Endometrial microvascular endothelial cells (primary cell): ENCODE data around the gene AIF1. TPM values are rescaled to one million over a fixed set of nuclear protein-coding genes. Genes with fewer than 3 reads are reported as not detected.
"Not testable (repeated sequence)": the region's sequence is repeated elsewhere in the genome, so short reads cannot be mapped to it uniquely, and the experiment has no call there.

ENCODE experiments used
- in situ Hi-C: cut with HindIII; loops from 2 replicates; pipeline ENCODE4 v1.10.0; 2017; ENCODE audit warnings: low sequenced_read_pairs, low pct_unique_long_range_greater_than_20kb; ENCODE audit errors: inconsistent ontology term
- total RNA-seq: library from RNA; depleted of rRNA; stranded (reverse); fragments of >200 nt; gene quantifications from one replicate; pipeline ENCODE4 v1.2.3, GENCODE V29; 2015; ENCODE audit errors: inconsistent ontology term

Gene AIF1
- total RNA-seq, 1 donor from 2014 or later, result not detected

DNA sequence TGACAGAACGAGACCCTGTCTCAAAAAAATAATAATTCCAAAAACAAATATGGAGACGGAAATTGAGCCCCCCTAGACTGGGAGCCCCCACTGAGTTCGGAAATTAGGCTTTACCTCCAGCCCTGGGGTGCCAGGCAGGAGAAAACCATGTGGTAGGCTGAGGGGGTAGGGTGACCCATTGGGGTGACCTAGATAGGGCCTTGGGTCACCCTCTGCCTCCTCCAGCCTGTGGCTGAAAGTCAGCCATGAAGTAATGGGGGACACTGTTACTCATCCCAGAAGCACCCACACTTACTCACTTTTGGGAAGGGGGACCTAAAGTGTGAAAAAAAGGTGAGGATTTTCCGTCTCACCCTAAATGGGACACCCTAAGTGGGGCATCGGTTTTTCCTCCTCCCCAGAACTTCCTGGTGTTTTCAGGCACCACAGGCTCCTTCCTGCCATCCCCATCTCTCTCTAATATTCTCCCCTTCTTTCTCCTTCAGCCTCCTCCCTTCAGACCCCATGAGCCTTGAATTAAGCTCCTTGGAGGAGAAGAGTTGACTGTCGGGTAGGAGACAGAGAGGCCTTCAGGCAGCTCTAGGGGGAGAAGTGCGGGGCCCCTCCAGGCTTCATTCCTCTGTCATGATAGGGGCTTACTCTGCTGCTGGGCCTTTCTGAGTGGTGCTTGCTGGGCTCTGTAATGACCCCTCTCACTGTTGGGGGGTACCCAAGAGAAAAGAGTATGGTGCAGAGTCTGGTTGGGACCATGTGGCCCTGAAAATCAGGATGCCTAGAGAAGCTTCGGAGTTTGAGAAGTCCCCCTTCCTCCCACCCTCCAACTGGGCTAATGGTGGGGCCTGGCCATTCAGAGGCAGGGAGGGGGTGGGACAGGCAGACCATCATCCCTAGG is 35.2 kb upstream of the AIF1 start:
- in situ Hi-C loops, result no loop called here

GRCh38 chr6:31580438-31580740 is 34.6 kb upstream of the AIF1 start:
- in situ Hi-C loops, result no loop called here

GRCh38 chr6:31580807-31581433 is 34.1 kb upstream of the AIF1 start:
- in situ Hi-C loops, result no loop called here

DNA sequence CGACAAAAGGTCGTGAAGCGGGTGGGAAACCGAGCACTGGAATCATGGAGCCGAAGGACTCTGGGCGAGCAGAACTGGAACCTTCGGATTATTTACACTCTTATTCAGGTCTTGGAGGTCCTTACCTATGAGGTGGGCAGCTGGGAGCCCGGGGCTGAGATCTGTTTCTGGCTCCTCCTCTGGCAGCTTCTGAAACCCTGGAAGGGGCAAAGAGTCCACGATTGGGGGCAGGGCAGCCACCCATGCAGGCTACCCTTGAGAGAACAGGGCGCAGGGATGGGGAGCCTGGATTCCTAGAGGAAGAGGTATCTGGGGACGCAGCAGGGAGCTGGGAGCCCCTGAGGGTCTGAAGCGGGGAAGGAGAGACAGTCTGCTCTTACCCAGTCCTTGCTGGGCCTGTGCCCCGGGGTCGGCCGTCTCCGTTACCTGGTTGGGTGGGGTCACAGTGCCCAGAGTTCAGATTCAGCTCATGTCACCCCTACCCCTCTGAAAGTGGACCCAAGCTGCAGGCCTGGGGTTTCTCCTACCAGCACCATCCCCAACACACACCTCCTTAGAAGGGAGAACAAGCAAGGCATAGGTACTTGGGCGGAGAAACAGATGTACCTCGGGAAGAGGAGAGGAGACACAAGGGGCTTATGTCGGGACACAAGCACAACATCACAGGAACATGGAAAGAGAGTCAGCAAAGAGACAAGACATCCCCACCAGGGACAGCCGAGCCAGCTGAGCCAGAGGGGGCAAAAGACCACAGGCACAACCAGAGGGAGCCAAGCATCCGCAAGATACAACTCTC is 33.4 kb upstream of the AIF1 start:
- in situ Hi-C loops, result no loop called here

DNA sequence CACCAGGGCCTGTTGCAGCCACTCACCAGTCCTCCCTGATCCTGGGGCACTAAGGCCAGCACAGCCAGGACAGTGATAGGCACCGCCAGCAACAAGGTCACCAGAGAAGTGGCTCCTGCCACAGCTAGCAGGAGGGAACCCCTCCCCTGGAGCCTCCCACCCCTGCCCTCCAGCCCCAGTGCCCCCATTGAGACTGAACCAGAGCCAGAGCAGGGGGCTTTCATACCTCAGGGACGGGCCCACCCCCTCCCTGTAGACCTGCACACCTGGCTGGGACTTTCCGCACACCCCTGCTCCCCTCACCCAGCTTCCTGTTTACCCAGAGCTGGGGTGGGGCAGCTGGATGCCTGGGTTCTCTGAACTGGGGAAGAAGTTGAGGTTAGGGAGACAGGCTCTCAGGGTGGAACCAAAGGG is 32.8 kb upstream of the AIF1 start, which contains the start of gene LTB:
LTB (minus strand) TSS at position 195 of the 414 bp plus-strand sequence; CDS start at position 188, 7 bp downstream.
- in situ Hi-C loops, result no loop called here

DNA sequence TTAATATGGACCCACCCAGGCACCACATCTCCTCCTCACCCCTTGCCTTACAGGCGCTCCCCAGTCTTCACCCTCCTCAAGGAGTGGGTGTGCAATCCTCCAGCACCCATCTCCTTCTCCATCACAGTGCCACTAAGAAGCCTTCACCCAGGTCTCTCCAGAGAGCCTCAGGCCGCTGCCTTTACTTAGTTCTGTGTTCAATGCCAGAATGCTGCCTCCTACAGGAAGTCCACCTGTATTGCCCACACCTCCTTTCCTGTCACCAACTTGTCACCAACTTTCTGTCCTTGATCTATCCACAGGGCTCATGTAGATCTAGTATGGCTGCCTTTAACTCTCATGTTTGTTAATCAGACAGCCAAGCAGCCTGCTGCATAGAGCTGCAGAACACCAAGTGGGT is 29.5 kb upstream of the AIF1 start:
- in situ Hi-C loops, result no loop called here

DNA sequence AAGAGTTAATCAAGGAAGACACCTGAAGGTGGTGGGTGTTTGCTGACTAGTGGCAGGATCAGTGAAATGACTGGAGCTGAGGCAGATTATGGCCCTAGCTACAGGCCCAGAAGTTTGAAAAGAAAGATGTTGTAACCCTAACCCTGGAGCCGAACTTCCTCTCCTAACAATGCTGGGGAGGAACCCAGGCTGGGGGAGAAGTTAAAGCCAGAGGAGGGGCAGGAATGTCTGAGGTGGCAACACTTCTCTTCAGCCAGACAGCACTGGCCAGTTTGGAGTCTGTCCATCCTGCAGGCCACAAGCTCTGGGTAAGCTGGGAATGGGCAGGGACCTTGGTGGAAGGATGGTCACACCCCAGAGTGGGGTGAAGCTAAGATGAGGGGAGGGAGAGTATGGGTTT is 29.0 kb upstream of the AIF1 start, which contains the start of gene LST1:
LST1 (plus strand) TSS at position 270 of the 400 bp plus-strand sequence. CDS start 1,023 bp downstream, outside the sequence.
- in situ Hi-C loops, result no loop called here

GRCh38 chr6:31586599-31587281 is 28.3 kb upstream of the AIF1 start:
- in situ Hi-C loops, result no loop called here

DNA sequence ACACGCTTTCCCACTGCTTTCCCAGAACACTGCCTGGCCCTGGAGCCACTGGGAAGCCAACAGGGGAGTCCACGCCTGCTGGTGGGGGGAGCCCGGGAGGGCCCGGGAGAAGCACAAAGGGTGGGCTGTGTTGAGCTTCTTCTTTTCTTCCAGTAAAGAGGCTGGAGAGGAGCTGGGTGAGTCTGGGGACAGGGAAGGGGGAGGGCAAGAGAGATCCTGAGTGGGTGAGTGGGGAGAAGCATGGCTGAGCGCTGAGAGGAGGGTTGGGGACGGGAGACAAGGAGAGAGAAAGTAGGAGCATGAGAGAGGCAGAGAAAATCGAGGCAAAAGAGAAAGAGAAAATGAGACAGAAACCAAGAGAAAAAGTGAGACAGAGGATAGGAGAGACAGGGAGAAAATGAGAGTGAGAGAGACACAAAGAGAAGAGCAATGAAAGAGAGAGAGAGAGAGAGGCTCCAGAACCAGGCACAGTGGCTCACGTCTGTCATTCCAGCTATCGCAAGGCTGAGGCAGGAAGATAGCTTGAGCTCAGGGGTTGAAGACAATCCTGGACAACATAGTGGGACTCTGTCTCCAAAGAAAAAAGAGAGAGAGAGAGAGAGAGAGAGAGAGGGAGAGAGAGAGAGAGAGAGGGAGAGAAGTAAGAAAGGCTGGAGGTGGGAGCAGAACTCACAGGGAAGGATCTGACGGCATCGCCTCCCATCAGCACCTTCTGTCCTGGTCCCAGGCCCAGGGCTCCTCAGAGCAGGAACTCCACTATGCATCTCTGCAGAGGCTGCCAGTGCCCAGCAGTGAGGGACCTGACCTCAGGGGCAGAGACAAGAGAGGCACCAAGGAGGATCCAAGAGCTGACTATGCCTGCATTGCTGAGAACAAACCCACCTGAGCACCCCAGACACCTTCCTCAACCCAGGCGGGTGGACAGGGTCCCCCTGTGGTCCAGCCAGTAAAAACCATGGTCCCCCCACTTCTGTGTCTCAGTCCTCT is 26.9 kb upstream of the AIF1 start:
- in situ Hi-C loops, result no loop called here

DNA sequence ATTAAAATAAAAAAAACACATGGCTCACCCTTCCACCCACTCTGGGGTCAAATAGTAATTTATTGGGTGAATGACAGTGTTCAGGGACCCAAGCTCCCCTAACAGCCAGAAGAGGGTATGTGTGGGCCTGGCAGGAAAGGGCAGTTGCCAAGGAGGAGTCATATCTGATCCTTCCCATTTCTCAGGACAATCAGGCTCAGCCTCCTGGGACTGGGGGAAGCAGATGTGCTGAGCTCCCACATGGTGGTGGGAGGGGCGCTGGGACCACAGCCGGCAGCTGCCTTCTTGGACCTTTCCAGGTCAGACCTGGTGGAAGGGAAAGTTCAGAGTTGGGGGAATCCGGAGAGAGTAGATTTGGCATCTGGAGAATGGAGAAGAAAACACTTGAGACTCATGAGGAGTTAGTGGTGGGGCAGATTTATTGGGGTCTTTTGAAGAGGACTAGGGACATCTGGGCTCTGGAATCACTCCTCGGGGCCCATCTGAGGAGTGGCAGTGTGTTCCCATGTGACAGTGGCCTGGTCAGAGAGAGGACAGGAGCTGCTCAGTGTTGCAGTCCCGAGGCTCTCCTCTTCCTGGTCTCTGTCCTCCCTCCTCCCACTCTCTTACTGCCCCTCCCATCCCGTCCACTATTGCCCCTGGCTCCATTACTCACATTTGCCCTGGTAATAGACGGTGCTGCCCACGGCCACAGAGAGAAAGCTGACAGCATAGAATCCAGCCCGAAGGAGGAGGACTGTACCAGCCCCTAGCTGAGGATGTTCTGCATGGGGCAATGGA is 26.0 kb upstream of the AIF1 start:
- in situ Hi-C loops, result no loop called here

GRCh38 chr6:31590691-31591090 is 24.3 kb upstream of the AIF1 start:
- in situ Hi-C loops, result not testable (repeated sequence)

GRCh38 chr6:31592396-31592771 is 22.6 kb upstream of the AIF1 start:
- in situ Hi-C loops, result no loop called here

- in situ Hi-C loops, result no loop called here
These were observed 18.0 kb upstream of the AIF1 start for GRCh38 chr6:31597006-31597405.

DNA sequence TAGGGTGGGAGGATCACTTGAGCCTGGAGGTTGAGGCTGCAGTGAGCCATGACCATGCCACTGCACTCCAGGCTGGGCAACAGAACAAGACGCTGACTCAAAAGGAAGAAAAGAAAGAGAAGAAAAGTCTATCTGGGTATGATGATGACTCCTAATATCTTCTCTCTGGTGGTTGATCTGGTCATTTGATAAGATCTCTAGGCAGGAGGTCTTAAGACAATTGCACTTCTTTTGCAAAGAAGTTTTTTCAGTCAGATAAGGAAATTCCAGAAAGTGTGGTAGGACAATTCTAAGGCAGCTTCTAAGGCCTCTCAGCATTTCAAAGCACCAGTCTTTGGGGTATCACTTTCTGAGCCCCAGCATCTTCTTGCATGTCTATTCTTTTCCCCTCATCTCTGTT is 7.7 kb upstream of the AIF1 start:
- in situ Hi-C loops, result no loop called here

DNA sequence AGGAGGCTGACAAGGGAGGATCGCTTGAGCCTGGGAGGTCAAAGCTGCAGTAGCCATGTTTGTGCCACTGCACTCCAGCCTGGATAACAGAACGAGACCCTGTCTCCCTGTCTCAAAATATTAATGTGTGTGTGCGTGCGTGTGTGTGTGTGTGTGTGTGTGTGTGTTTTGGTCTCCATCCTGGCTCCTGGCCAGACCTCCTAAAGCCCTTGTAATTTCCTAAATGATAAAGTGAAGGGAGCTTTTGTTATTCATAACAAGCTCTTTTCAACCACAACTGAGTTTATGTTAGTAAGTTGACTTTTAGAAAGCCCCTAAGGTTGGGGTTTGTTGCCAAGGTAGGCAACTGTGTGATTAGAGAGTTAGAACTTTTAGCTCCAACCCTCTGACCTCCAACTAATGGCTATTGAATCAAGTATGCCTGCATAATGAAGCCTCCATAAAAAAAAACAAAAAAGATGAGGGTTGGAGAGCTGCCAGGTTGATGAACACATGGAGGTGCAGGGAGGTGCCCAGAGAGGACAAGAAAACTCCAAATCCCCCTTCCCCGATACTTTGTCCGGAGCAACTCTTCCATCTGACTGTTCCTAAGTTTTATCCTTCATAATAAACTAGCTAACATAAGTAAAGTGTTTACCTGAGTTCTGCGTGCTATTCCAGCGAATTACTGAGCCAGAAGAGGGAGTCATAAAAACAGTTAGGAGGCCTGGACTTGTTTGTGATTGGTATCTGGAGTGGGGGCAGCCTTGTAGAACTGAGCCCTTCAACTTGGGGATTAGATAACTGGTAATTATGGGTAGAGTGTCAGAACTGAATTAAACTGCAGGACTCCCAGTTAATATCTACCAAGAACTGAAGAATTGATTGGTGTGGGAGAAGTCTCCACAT is 5.3 kb upstream of the AIF1 start:
- in situ Hi-C loops, result no loop called here

DNA sequence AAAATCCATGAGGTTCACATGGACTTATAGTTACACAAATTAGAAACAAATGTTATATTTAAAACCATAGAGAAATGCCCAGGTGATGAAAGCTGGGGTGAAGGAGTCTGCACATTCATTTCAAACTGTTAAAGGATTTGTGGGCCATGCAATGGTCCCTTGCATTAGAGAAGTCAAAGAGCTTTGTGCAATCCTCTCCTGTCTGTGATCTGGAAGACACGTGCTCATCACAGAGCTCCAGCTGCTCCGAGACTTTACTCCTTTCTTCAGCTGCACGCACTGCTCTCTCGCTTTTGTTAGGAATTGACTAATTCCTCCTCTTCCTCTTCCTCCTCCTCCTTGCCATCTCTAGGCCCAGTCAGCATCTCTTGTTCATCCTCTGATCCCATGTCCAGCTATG is 4.1 kb upstream of the AIF1 start:
- in situ Hi-C loops, result no loop called here
